ENCODE data around the gene INAVA.
A peak's percentile ranks its signal among the peaks of the same experiment; 100 is the strongest.

INAVA gene

GRCh38 chr1:200877010-200877409 lies 17.7 kb upstream of the INAVA start:
- DNase-seq = no peak

GRCh38 chr1:200877839-200878551 lies 16.7 kb upstream of the INAVA start:
- DNase-seq = no peak

DNA sequence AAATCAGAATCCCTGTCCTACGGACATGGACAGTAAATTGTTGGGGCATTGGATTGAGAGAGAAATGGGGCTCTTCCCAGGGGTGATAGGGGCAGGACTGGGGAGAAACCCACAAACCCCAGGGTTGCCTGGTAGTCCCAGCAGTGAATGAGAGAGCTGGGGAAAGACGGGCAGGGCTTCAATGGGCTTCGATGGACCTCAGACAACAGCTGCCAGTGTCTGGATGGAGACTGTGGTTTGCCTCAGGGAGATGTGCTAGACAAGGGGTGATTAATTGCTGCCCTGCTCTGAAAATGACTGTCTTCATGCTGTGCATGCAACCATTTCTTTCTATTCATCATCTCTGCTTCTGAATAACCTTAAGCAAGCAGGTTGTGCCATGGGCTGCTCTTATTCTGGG lies 14.5 kb upstream of the INAVA start:
- DNase-seq = no peak

GRCh38 chr1:200883118-200883517 lies 11.6 kb upstream of the INAVA start:
- no peak for DNase-seq

DNA sequence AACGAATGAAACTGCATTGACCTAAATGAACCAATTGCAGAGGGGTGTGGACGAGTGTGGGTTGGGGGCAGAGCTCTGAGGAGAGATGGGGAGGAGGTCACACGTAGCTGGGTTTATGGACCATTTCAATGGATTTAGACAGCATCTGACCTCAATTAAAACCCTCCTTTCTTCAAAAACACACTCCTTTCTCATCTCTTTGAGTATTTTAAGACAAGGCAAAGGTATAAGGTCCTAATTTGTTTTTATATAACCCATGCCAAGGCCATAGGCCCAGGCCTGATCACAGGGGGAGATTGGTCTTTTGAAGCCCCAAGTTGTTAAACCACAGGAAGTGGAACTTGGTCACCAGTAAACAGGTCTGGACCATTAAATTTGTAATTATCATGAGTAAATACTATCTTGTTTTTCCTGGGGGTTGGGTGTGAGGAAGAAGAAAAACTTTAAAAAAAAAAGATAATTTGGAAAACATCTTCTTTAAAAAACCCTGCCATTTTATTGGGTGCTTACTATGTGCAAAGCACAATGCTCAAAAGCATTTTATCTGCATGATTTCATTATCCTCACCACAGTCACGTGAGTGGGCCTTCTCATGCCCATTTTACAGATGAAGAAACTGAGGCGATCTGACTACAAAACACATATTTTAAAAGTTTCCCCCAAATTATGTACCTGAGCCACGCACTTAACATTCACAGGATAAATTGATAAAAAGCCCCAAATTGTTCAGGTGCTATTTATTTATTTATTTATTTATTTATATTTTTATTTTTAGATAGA lies 8.9 kb upstream of the INAVA start:
- no peak for DNase-seq

- peak; percentile 32 for DNase-seq
Measured at GRCh38 chr1:200886594-200886993, 8.1 kb upstream of the INAVA start.

GRCh38 chr1:200887036-200887435 lies 7.7 kb upstream of the INAVA start:
- no peak for DNase-seq

- no peak for DNase-seq
Measured at GRCh38 chr1:200887772-200888348, 6.8 kb upstream of the INAVA start.

DNA sequence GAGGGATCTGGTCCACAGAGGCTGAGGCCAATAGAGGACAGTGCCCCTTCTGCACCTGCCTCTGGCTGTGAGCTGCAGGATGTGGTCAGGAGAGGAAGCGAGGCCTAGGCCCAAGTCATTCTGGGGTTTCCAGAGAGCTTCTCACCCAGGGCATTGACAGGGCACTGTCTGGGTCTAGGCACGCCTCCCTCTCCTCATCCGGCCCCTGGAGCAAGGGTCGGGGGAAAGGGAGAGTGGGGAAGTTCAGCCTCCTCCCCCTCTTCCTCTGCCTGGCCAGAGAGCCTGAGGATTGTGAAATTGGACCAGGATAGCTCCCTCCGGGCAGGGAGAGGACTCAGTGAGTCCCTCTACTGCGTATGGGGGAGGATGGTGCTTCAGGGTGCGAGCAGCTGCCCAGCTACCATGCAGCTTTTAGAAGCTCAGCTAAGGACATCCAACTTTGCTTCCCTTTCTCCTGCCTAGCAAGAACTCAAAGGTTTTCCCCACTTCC lies 6.3 kb upstream of the INAVA start:
- DNase-seq = no peak

DNA sequence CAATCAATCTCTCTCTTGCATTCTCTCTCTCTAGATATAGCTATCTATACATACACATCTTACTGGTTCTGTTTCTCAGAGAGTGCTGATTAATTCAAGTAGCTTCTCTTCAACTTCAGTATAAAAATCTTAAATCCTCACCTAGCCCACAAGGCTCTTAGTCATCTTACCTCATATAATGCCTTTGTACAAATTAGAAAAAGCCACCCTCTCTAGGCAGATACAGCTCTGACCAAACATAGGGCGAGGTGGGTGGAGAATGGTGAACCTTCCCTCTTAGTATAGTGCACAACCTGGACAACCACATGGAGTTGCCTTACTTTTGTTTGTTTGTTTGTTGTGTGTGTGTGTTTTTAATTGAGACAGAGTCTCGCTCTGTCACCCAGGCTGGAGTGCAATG lies 5.1 kb upstream of the INAVA start:
- DNase-seq = no peak

GRCh38 chr1:200890027-200890426 lies 4.7 kb upstream of the INAVA start:
- DNase-seq = no peak

DNA sequence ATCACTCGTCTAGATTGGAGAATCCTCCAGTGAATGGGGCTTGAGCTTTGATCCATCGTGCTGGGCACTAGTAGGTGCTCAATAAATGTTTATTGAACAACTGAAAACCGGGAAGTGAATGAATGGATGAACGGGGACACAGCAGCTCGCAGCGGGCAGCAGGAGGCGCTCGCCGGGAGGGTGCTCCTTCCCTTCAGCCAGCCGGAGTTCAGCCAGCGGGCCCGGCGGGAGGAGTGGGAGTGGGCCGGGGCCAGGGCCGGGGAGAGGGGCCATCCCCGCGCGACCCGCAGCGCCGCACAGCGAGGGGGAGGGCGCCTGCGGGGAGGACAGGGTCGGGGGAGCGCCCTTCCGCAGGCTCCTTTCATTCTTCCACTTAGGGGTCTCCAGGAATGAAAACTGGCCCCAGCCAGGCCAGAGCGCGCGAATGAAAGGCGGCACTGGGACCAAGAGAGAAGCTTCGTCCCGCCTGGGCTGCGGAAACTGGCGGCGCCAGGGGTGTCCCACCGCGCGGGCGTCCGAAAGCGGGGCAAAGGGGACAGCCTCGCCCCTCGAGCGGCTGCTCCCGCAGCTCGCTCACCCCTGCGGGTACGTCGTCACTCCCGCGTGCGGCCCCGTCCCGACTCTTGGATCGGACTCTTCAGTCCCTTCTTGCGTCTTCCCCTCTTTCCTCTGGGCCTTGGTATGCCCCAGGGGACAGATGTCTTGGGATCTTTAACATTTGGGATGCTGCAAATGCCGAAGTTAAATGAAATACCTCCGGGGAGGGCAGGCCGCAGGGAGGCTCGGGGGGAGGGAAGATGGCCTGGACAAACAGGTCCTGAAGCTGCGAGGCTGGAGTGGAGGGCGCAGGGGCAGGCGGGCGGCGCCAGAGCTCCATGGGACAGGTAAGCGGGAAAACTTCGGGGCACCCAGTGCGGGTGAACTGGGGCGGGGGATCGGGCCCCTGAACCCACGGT lies 3.6 kb upstream of the INAVA start:
- DNase-seq = peak; percentile 63

DNA sequence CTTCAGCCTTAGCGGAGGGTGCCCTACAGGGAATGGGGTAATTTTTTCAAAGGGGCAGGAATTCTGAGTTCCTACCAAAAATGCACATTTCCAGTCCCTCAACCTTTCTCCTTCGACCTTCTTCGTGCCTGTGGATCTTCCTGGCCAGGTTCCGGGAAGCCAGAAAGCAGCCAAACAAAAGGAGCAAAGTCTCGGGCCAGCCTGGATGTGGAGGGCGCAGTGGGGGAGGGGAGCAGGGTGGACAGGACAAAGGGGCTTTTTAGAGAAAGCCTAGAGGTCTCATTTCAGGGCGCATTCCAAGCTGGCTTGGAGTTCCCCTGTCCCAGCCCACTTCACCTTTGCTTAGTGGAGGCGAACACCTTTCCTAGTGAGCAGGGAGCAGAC lies 2.9 kb upstream of the INAVA start:
- no peak for DNase-seq

- DNase-seq = no peak
Measured at GRCh38 chr1:200892546-200892945, 2.2 kb upstream of the INAVA start.

DNA sequence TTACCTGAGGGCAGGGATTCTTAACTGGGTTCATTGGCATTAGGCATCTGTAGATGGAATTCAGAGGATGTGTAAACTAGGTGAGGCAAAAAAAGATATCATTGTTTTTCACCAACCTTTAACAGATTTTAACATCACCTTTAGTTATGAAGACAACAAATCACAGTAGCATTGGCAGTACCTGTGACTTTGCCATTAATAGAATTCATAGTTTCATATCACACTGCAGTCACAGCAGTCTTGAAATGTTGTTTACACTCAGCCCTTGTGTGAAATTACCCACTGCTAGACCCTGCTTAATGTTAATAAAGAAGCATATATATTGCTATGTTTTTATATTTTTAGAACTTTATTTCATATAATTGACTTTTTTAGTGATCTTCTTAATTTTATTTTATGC lies 1.7 kb upstream of the INAVA start:
- no peak for DNase-seq

DNA sequence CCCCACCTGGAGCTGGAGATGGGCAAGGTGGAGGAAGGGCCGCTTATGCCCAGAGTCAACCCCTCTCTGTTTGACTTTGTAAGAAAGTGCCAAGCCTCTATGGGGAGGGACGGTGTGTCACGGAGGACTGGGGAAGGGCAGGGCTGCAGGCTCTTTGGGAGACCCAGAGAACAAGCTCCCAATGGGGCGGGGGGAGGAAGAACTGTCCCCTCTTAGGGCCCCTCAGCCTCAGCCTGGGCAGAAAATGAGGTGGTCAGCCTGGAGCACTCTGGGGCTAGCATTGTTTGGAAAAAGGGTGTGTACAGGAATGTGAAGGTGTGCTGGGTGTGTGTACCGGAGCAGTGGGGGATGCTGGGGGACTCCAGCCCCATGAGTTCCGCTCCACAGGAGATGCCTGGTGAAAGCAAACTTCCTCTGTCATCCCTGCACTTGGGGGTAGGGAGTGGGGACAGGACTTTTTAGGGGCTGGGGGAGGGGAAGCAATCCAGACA lies 1.2 kb upstream of the INAVA start:
- DNase-seq = no peak

- no peak for DNase-seq
Measured at GRCh38 chr1:200895443-200895789, 716 bp downstream of the INAVA start.

DNA sequence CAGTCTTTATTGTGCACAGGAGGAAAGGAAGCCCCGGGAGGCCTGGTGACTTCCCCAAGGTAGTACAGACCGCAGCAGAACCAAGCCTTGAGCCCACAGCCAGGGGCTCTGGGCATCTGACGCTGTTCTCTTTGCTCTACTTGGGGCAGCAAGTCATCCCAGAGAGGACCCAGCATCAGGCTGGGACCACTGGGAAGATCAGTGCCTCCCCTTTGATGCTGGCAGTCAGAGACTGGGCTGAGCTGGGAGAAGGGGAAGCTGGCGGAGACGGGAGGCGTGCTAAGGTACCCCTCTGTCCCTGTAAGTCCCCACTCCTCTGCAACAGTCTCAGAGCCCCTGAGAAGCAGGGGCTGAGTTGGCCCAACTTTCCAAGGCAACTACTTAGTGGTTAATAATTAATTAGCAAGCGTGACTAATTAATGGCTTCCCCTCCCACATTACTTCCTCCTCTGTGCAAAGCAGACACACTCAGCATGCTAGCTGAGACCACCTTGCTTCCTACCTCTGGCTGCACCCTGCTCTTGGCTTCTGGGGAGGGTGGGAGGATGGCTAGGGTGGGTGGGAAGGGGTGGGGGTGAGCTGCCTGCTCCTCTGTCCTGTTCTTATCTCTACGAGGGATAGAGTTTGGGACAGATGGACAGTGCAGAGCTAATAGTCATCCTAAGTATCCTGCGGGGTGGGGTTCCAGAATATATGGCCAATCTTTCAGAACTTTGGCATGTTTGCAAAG lies 1.3 kb downstream of the INAVA start:
- DNase-seq = no peak

- DNase-seq = no peak
Measured at GRCh38 chr1:200896531-200897196, 2.0 kb downstream of the INAVA start.

GRCh38 chr1:200897259-200897658 lies 2.6 kb downstream of the INAVA start:
- no peak for DNase-seq

- no peak for DNase-seq
Measured at GRCh38 chr1:200899015-200899386, 4.3 kb downstream of the INAVA start.
